Measurements from ENCODE around the gene SNAP29.
"Not testable (repeated sequence)": the region's sequence is repeated elsewhere in the genome, so short reads cannot be mapped to it uniquely, and the experiment has no call there.

The SNAP29 gene

GRCh38 chr22:20858615-20859416, at the start of gene SNAP29, which contains the start of gene PI4KA:
TSS of gene SNAP29 (plus strand) at chr22:20859007. CDS start at chr22:20859111, 104 bp downstream.
TSS of gene PI4KA (minus strand) at chr22:20858811. CDS start at chr22:20858725, 86 bp downstream.
- in situ Hi-C loops (cut with MboI; ENCODE audit: low sequenced_read_pairs): no loop called here

GRCh38 chr22:20809538-20810185, 49.1 kb upstream of the SNAP29 start:
- in situ Hi-C loops (cut with MboI; ENCODE audit: low sequenced_read_pairs): no loop called here

GRCh38 chr22:20810645-20811044, 48.2 kb upstream of the SNAP29 start:
- in situ Hi-C loops (cut with MboI; ENCODE audit: low sequenced_read_pairs): no loop called here

GRCh38 chr22:20811171-20811570, 47.6 kb upstream of the SNAP29 start:
- in situ Hi-C loops (cut with MboI; ENCODE audit: low sequenced_read_pairs): no loop called here

GRCh38 chr22:20811971-20812660, 46.7 kb upstream of the SNAP29 start:
- in situ Hi-C loops (cut with MboI; ENCODE audit: low sequenced_read_pairs): no loop called here

GRCh38 chr22:20813056-20813455, 45.8 kb upstream of the SNAP29 start:
- in situ Hi-C loops (cut with MboI; ENCODE audit: low sequenced_read_pairs): no loop called here

GRCh38 chr22:20814221-20814808, 44.5 kb upstream of the SNAP29 start:
- in situ Hi-C loops (cut with MboI; ENCODE audit: low sequenced_read_pairs): no loop called here

GRCh38 chr22:20815477-20816050, 43.2 kb upstream of the SNAP29 start:
- in situ Hi-C loops (cut with MboI; ENCODE audit: low sequenced_read_pairs): no loop called here

- in situ Hi-C loops (cut with MboI; ENCODE audit: low sequenced_read_pairs): no loop called here
Measured at GRCh38 chr22:20816559-20816958, 42.2 kb upstream of the SNAP29 start.

GRCh38 chr22:20818471-20818870, 40.3 kb upstream of the SNAP29 start:
- in situ Hi-C loops (cut with MboI; ENCODE audit: low sequenced_read_pairs): no loop called here

GRCh38 chr22:20819471-20819870, 39.3 kb upstream of the SNAP29 start:
- in situ Hi-C loops (cut with MboI; ENCODE audit: low sequenced_read_pairs): no loop called here

GRCh38 chr22:20821717-20822239, 37.0 kb upstream of the SNAP29 start:
- in situ Hi-C loops (cut with MboI; ENCODE audit: low sequenced_read_pairs): not testable (repeated sequence)

GRCh38 chr22:20822240-20822639, 36.6 kb upstream of the SNAP29 start:
- in situ Hi-C loops (cut with MboI; ENCODE audit: low sequenced_read_pairs): no loop called here

- in situ Hi-C loops (cut with MboI; ENCODE audit: low sequenced_read_pairs): no loop called here
Measured at GRCh38 chr22:20823264-20823663, 35.5 kb upstream of the SNAP29 start.

- in situ Hi-C loops (cut with MboI; ENCODE audit: low sequenced_read_pairs): not testable (repeated sequence)
Measured at GRCh38 chr22:20825216-20825615, 33.6 kb upstream of the SNAP29 start.

- in situ Hi-C loops (cut with MboI; ENCODE audit: low sequenced_read_pairs): no loop called here
Measured at GRCh38 chr22:20825624-20826023, 33.2 kb upstream of the SNAP29 start.

- in situ Hi-C loops (cut with MboI; ENCODE audit: low sequenced_read_pairs): not testable (repeated sequence)
Measured at GRCh38 chr22:20826373-20827152, 32.2 kb upstream of the SNAP29 start.

GRCh38 chr22:20829491-20830134, 29.2 kb upstream of the SNAP29 start:
- in situ Hi-C loops (cut with MboI; ENCODE audit: low sequenced_read_pairs): no loop called here

- in situ Hi-C loops (cut with MboI; ENCODE audit: low sequenced_read_pairs): no loop called here
Measured at GRCh38 chr22:20833225-20833665, 25.6 kb upstream of the SNAP29 start.

Data from hTERT RPE-1 (cell line).